Activated CD4-positive, CD25-positive, alpha-beta regulatory T cell treated with anti-CD3 and anti-CD28 coated beads, Interleukin-2, amount 50 U/mL, for 24 hours (primary cell): ENCODE data around the gene WDR54.

Experiments
- ATAC-seq, 2 donors: fragments of 150-1000 bp; cut with Tn5 transposase; one replicate each; pipeline ENCODE4 v1.10.0; 2021; ENCODE audit warnings: mild to moderate bottlenecking in 1 of 2, moderate library complexity in 1 of 2

WDR54 gene

GRCh38 chr2:74421221-74421870 lies at the start of gene WDR54, which contains the start of gene C2orf81:
TSS of gene WDR54 (plus strand) at chr2:74421730. CDS start at chr2:74422154, 424 bp downstream.
TSS of gene C2orf81 (minus strand) at chr2:74421619. CDS start at chr2:74421560, 59 bp downstream.
- peak; percentile 97 for ATAC-seq

GRCh38 chr2:74372674-74373073 lies 48.9 kb upstream of the WDR54 start:
- no peak for ATAC-seq

- ATAC-seq, result no peak
These were observed 48.3 kb upstream of the WDR54 start for GRCh38 chr2:74373221-74373676.

- ATAC-seq, result no peak
These were observed 47.5 kb upstream of the WDR54 start for GRCh38 chr2:74373985-74374384.

- no peak for ATAC-seq
These were observed 46.9 kb upstream of the WDR54 start for GRCh38 chr2:74374509-74375205.

- ATAC-seq, result no peak
These were observed 45.7 kb upstream of the WDR54 start for GRCh38 chr2:74375838-74376237.

- no peak for ATAC-seq
These were observed 43.5 kb upstream of the WDR54 start for GRCh38 chr2:74378007-74378406.

GRCh38 chr2:74379851-74380789 lies 41.4 kb upstream of the WDR54 start, which contains the start of gene DCTN1:
TSS of gene DCTN1 (minus strand) at chr2:74380311. CDS start at chr2:74380037, 274 bp downstream.
- ATAC-seq, result peak; percentile 44 to 70

GRCh38 chr2:74381751-74382150 lies 39.8 kb upstream of the WDR54 start:
- ATAC-seq, result no peak

GRCh38 chr2:74383254-74383653 lies 38.3 kb upstream of the WDR54 start:
- ATAC-seq, result no peak

GRCh38 chr2:74384051-74384450 lies 37.5 kb upstream of the WDR54 start:
- ATAC-seq, result no peak

- no peak for ATAC-seq
These were observed 36.1 kb upstream of the WDR54 start for GRCh38 chr2:74385396-74385795.

- ATAC-seq, result peak; percentile 32 to 39
These were observed 34.2 kb upstream of the WDR54 start for GRCh38 chr2:74387346-74387745.

- ATAC-seq, result no peak
These were observed 30.9 kb upstream of the WDR54 start for GRCh38 chr2:74390606-74391005.

- peak in 1 of 2 donors; percentile 12 for ATAC-seq
These were observed 30.3 kb upstream of the WDR54 start for GRCh38 chr2:74391209-74391579.

GRCh38 chr2:74391580-74392448 lies 29.7 kb upstream of the WDR54 start:
- ATAC-seq, result peak; percentile 77 to 78

GRCh38 chr2:74392449-74392743 lies 29.1 kb upstream of the WDR54 start:
- no peak for ATAC-seq

- ATAC-seq, result no peak
These were observed 28.0 kb upstream of the WDR54 start for GRCh38 chr2:74393525-74393924.

GRCh38 chr2:74396149-74396548 lies 25.4 kb upstream of the WDR54 start:
- ATAC-seq, result no peak

GRCh38 chr2:74399785-74400184 lies 21.7 kb upstream of the WDR54 start:
- no peak for ATAC-seq

- no peak for ATAC-seq
These were observed 19.6 kb upstream of the WDR54 start for GRCh38 chr2:74401891-74402290.

- no peak for ATAC-seq
These were observed 15.5 kb upstream of the WDR54 start for GRCh38 chr2:74406035-74406434.
